Endothelial cell of umbilical vein (primary cell): ENCODE data around the gene TMTC1. TPM values are rescaled to one million over a fixed set of nuclear protein-coding genes. Genes with fewer than 3 reads are reported as not detected.

Source experiments
- BruUV-seq: library from RNA; stranded (reverse); fragments of 400-500 nt; replicated peaks from 2 replicates; lab custom pipeline; 2021; lab: Mats Ljungman, UMichigan
- CTCF ChIA-PET: fragments of 300-600, 350-600 bp; sonication (Branson Sonifier 250); formaldehyde crosslinking; loops from one replicate; lab custom pipeline; 2021; ENCODE audit warnings: antibody characterized with exemption, inconsistent platforms; lab: Charles Lee
- POLR2A ChIA-PET: fragments of 300-600, 350-600 bp; sonication (Branson Sonifier 250); formaldehyde crosslinking; loops from one replicate; lab custom pipeline; 2021; ENCODE audit warnings: antibody characterized with exemption, inconsistent platforms; lab: Charles Lee
- DNase-seq: peaks from one replicate; pipeline ENCODE4 v3.0.0-alpha.2; 2011; ENCODE audit warnings: low read depth, low spot score
- FAIRE-seq: peaks from 2 replicates; lab custom pipeline; 2011; peaks lifted over from hg19 to GRCh38; lab: Jason Lieb, UNC
- H2AFZ ChIP-seq: 2 replicates; pipeline ENCODE4 v1.6.0; 2012; ENCODE audit warnings: low read depth, low read length, control low read depth, inconsistent platforms
- H3K27ac ChIP-seq: 2 replicates; pipeline ENCODE4 v1.5.1; 2011; ENCODE audit warnings: low read depth, mild to moderate bottlenecking, control low read depth, low read length, moderate library complexity; ENCODE audit not compliant: insufficient read depth
- H3K27me3 ChIP-seq, 2 experiments: 2 replicates each; pipeline versions ENCODE4 v1.6.0 to v1.6.1; 2011; ENCODE audit warnings: low read length in 2 of 2, mixed read lengths in 1 of 2; ENCODE audit not compliant: control insufficient read depth in 2 of 2, insufficient read depth in 2 of 2
- H3K36me3 ChIP-seq, 2 experiments: 2 replicates in 1 of 2; 3 replicates in 1 of 2; pipeline ENCODE4 v1.5.1; 2011; ENCODE audit warnings: low read length in 2 of 2, mild to moderate bottlenecking in 1 of 2, moderate library complexity in 1 of 2; ENCODE audit not compliant: control insufficient read depth in 2 of 2, insufficient read depth in 2 of 2; ENCODE audit errors: extremely low read depth in 1 of 2
- H3K4me1 ChIP-seq: 3 replicates; pipeline ENCODE4 v1.5.1; 2011; ENCODE audit warnings: mild to moderate bottlenecking, low read length; ENCODE audit not compliant: control insufficient read depth, insufficient read depth; ENCODE audit errors: extremely low read depth
- H3K4me2 ChIP-seq: 2 replicates; pipeline ENCODE4 v1.6.1; 2011; ENCODE audit warnings: low read length, control low read depth, mixed read lengths; ENCODE audit not compliant: insufficient read depth
- H3K4me3 ChIP-seq, 3 experiments: fragments of 200-600 bp in 1 of 3; sonication (generic), shearing (Covaris generic) in 1 of 3; replicated peaks in 1 of 3; 2 replicates each; pipeline ENCODE4 v1.5.1; 2011 to 2016; ENCODE audit warnings: control low read depth in 3 of 3, low read length in 3 of 3, mild to moderate bottlenecking in 2 of 3, inconsistent platforms in 1 of 3, low read depth in 1 of 3, moderate library complexity in 1 of 3; ENCODE audit not compliant: insufficient read depth in 1 of 3
- H3K79me2 ChIP-seq: 2 replicates; pipeline ENCODE4 v1.6.0; 2012; ENCODE audit warnings: low read length, inconsistent platforms; ENCODE audit not compliant: control insufficient read depth, insufficient read depth
- H3K9ac ChIP-seq: replicated peaks from 2 replicates; pipeline ENCODE3; 2011; ENCODE audit warnings: low read length, control low read depth; ENCODE audit not compliant: insufficient read depth; ENCODE audit errors: extremely low read depth
- H3K9me1 ChIP-seq: replicated peaks from 3 replicates; pipeline ENCODE4 v1.6.0; 2011; ENCODE audit warnings: mild to moderate bottlenecking, low read length; ENCODE audit not compliant: control insufficient read depth, insufficient read depth; ENCODE audit errors: extremely low read depth
- H3K9me3 ChIP-seq: replicated peaks from 2 replicates; pipeline ENCODE4 v1.5.1; 2012; ENCODE audit warnings: low read length, inconsistent platforms; ENCODE audit not compliant: control insufficient read depth, insufficient read depth
- H4K20me1 ChIP-seq: replicated peaks from 2 replicates; pipeline ENCODE3; 2011; ENCODE audit warnings: mild to moderate bottlenecking, low read length; ENCODE audit not compliant: control insufficient read depth, insufficient read depth; ENCODE audit errors: extremely low read depth
- EZH2 ChIP-seq: IDR thresholded peaks from 2 replicates; pipeline ENCODE4 v1.6.1; 2012; ENCODE audit warnings: borderline replicate concordance, low read depth, mild to moderate bottlenecking, moderate library complexity, low read length, inconsistent platforms; ENCODE audit not compliant: severe bottlenecking
- FOS ChIP-seq: IDR thresholded peaks from 2 replicates; pipeline ENCODE4 v1.6.1; 2011; ENCODE audit warnings: mild to moderate bottlenecking, low read length, moderate library complexity, borderline replicate concordance; ENCODE audit not compliant: insufficient read depth
- JUN ChIP-seq: IDR thresholded peaks from 2 replicates; pipeline ENCODE4 v1.6.1; 2011; ENCODE audit warnings: borderline replicate concordance, low read depth; ENCODE audit not compliant: insufficient read length, insufficient read depth
- MYC ChIP-seq: IDR thresholded peaks from one replicate; pipeline ENCODE4 v1.6.1; 2011; ENCODE audit warnings: mild to moderate bottlenecking, low read depth, low read length
- POLR2A ChIP-seq: IDR thresholded peaks from 2 replicates; pipeline ENCODE4 v1.6.1; 2012; ENCODE audit warnings: low read depth, mild to moderate bottlenecking, control low read depth, low read length
- POLR2AphosphoS5 ChIP-seq: IDR thresholded peaks from 2 replicates; pipeline ENCODE4 v1.6.1; 2012; ENCODE audit warnings: low read depth, mild to moderate bottlenecking, control low read depth, low read length, moderate library complexity; ENCODE audit not compliant: insufficient read depth
- dilution Hi-C: fragments of 300-500 bp; cut with MboI; formaldehyde crosslinking; loops from one replicate; pipeline ENCODE4 v1.15.0; 2019; ENCODE audit warnings: low sequenced_read_pairs; ENCODE audit not compliant: extremely low pct_ligation_motif_present
- intact Hi-C: fragments of 100-400 bp; cut with micrococcal nuclease; formaldehyde crosslinking; loops from one replicate; pipeline ENCODE4 v1.10.0; 2022
- polyA plus RNA-seq, 4 experiments: library from polyadenylated mRNA; depleted of rRNA in 3 of 4; stranded (reverse) in 3 of 4; unstranded in 1 of 4; fragments of >200 nt; gene quantifications; 2 replicates each; pipeline versions ENCODE4 v1.2.1 to v1.2.3, GENCODE V29; 2011 to 2012; ENCODE audit warnings: missing spikeins in 1 of 4
- total RNA-seq: library from RNA; stranded (reverse); gene quantifications from 2 replicates; pipeline ENCODE4 v1.2.3, GENCODE V29; 2021
- TF ChIP-seq, protein P1 (sequence below): IDR thresholded peaks from 2 replicates; pipeline ENCODE4 v1.6.1; 2011; ENCODE audit not compliant: insufficient read depth, insufficient read length
- TF ChIP-seq, protein P2 (sequence below), 2 donors: IDR thresholded peaks; 1 replicate in 1 of 2; 2 replicates in 1 of 2; pipeline ENCODE4 v1.5.1; 2011; ENCODE audit warnings: low read length in 2 of 2, mild to moderate bottlenecking in 2 of 2, moderate library complexity in 2 of 2, control low read depth in 1 of 2, inconsistent platforms in 1 of 2, low read depth in 1 of 2; ENCODE audit not compliant: insufficient read depth in 1 of 2; ENCODE audit errors: extremely low read depth in 1 of 2

TMTC1 gene
- total and polyA plus RNA-seq, 2 donors (not counting 3 experiments of a cell fraction or from before 2014, with no cell fraction given): 5.4 to 5.9 TPM

DNA sequence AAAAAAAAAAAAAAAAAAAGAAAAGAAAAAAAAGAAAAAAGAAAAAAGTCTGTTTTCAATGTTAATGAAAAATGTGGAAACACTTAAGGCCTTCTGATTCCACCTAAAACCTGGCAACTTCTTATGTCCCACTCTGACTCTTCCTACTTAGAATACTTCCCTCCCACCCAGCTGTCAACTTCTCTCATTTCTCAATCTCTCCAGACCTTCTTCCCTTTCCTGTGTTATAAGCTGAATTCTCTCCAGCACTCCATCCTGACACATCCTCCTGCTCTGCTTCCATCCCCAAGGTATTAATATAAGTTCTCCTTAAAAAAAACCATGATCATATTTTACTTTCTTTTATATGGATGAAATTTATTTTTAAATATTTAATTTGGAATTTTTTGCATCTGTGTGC, 20.3 kb upstream of the TMTC1 start:
- no peaks in the 10 kb centered on the region for H3K9me1 ChIP-seq
- BruUV-seq: no TSS peak
- FAIRE-seq (no peak), DNase-seq (no peak)
- no peak overlapping the region for H3K27ac ChIP-seq
- peaks cover 0 to 2% of the 10 kb centered on the region in 2 experiments for H3K27me3 ChIP-seq
- H2AFZ ChIP-seq: no peak overlapping the region
- intact Hi-C loops (no loop called here), dilution Hi-C loops (no loop called here)
- no peaks in the 10 kb centered on the region for H3K79me2 ChIP-seq
- no peaks in the 10 kb centered on the region for H3K4me1 ChIP-seq
- no peaks in the 10 kb centered on the region for H3K36me3 ChIP-seq
- no peak overlapping the region for H3K4me3 ChIP-seq
- ChIA-PET CTCF (no interaction called here), POLR2A (no interaction called here)
- TF ChIP-seq, protein P1, sequence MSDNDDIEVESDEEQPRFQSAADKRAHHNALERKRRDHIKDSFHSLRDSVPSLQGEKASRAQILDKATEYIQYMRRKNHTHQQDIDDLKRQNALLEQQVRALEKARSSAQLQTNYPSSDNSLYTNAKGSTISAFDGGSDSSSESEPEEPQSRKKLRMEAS: no peak
- TF ChIP-seq POLR2A (no peak), FOS (no peak), JUN (no peak)
- TF ChIP-seq, protein P2, sequence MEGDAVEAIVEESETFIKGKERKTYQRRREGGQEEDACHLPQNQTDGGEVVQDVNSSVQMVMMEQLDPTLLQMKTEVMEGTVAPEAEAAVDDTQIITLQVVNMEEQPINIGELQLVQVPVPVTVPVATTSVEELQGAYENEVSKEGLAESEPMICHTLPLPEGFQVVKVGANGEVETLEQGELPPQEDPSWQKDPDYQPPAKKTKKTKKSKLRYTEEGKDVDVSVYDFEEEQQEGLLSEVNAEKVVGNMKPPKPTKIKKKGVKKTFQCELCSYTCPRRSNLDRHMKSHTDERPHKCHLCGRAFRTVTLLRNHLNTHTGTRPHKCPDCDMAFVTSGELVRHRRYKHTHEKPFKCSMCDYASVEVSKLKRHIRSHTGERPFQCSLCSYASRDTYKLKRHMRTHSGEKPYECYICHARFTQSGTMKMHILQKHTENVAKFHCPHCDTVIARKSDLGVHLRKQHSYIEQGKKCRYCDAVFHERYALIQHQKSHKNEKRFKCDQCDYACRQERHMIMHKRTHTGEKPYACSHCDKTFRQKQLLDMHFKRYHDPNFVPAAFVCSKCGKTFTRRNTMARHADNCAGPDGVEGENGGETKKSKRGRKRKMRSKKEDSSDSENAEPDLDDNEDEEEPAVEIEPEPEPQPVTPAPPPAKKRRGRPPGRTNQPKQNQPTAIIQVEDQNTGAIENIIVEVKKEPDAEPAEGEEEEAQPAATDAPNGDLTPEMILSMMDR (IDR thresholded peaks at IDR 0.05; ENCODE audit: extremely low read depth in 1 of 2, insufficient read depth in 1 of 2, low read depth in 1 of 2, low read length in 2 of 2): no peak
- H4K20me1 ChIP-seq: no peaks in the 10 kb centered on the region
- H3K4me2 ChIP-seq: no peak overlapping the region
- H3K9me3 ChIP-seq: no peaks in the 10 kb centered on the region
- H3K9ac ChIP-seq: no peak overlapping the region

DNA sequence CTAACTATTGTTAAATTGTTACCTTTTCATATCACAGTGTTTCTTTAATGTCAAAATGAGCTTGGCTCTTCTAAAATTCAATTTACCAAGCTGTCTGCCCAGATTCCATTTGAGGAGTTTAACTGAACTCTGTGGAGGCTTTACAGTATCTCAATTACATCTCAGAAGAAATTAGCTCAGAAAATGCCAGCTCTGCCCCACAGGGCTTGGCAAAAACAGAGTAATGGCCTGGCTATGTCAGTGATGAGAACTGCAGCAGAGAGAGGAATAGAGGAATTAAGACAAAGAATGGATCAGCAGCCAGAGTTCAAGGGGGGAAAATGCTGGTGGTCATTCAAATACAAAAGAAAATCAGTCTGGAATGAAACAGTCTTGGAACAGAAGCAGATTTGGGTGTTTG, 15.8 kb upstream of the TMTC1 start:
- Histone ChIP-seq H2AFZ (no peak overlapping the region), H3K4me1 (no peaks in the 10 kb centered on the region), H4K20me1 (no peaks in the 10 kb centered on the region), H3K27ac (no peak overlapping the region), H3K36me3 (no peaks in the 10 kb centered on the region), H3K9ac (no peak overlapping the region), H3K4me3 (no peak overlapping the region), H3K4me2 (no peak overlapping the region), H3K27me3 (peaks cover 0 to 2% of the 10 kb centered on the region in 2 experiments), H3K79me2 (no peaks in the 10 kb centered on the region), H3K9me1 (no peaks in the 10 kb centered on the region), H3K9me3 (no peaks in the 10 kb centered on the region)
- dilution Hi-C loops: no loop called here
- BruUV-seq: no TSS peak
- ChIA-PET CTCF (interaction anchor here (2.0 kb wide), 1 partner anchor 16 kb away, joined by 4 read pairs; the partner anchor contains the start of gene TMTC1), POLR2A (no interaction called here)
- FAIRE-seq (no peak), DNase-seq (no peak)
- TF ChIP-seq POLR2AphosphoS5 (no peak), POLR2A (no peak), FOS (no peak), EZH2 (no peak), JUN (no peak), MYC (no peak)
- TF ChIP-seq, protein P2 (IDR thresholded peaks at IDR 0.05; ENCODE audit: extremely low read depth in 1 of 2, insufficient read depth in 1 of 2, low read depth in 1 of 2, low read length in 2 of 2): no peak
- TF ChIP-seq, protein P1: no peak
- intact Hi-C loops: no loop called here
